ENCODE measurements around the gene PLCB2. TPM values are rescaled to one million over a fixed set of nuclear protein-coding genes. Genes with fewer than 3 reads are reported as not detected.

Gene PLCB2
- total RNA-seq, 4 donors from 2014 or later: 0.88 to 4.2 (median 2.3) TPM

DNA sequence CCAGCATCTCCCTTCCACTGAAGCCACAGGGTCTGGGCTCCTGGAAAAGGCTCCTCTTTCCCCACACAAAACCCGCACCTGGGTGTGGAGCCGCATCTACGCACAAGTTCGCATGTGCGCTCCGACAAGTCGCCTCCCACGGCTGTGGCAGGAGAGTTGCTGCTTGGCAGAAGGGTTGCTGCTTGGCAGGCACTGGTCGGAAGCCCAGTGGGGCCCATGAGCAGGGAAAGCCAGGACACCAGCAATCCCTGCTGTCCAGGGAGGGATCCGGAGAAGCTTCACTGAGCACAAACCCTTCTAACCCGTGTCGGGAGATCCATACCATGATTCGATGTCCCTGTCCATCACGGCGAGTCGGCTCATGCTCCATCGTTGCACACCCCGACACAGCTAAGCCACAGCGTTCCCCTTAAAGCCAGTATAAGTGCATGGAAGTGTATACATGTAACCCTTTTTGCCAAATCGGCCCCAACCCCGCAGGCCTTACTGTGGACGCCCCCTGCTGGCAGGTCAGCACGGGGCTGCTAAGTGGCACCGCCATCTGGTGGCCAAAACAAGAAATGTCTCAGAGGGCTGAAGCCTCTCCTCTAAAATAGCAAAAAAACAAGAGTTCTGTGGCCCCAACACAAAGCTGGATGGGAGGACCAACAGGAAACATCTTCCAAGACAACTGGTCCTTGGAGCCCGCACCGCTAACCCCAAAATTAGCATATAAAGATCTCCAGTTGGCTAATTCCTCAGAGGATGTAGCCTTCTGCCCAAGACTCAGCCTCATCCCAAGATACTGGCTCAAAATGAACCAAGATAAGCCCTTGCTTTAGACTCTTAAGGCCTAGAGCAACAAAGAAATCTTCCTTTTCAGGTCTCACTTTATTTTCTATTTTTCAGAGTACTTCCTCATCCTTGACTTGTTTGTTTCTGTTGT is 33.1 kb downstream of the PLCB2 start:
- intact Hi-C loops (cut with DNase I; ENCODE audit: low total_unique reads): loop anchor here (5.0 kb wide), 2 partner anchors 57 to 222 kb away; no protein-coding TSS in a partner anchor
- TF ChIP-seq POLR2A (IDR thresholded peaks at IDR 0.05): no peak
- TF ChIP-seq, protein P1, sequence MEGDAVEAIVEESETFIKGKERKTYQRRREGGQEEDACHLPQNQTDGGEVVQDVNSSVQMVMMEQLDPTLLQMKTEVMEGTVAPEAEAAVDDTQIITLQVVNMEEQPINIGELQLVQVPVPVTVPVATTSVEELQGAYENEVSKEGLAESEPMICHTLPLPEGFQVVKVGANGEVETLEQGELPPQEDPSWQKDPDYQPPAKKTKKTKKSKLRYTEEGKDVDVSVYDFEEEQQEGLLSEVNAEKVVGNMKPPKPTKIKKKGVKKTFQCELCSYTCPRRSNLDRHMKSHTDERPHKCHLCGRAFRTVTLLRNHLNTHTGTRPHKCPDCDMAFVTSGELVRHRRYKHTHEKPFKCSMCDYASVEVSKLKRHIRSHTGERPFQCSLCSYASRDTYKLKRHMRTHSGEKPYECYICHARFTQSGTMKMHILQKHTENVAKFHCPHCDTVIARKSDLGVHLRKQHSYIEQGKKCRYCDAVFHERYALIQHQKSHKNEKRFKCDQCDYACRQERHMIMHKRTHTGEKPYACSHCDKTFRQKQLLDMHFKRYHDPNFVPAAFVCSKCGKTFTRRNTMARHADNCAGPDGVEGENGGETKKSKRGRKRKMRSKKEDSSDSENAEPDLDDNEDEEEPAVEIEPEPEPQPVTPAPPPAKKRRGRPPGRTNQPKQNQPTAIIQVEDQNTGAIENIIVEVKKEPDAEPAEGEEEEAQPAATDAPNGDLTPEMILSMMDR (IDR thresholded peaks at IDR 0.05): peak in 1 of 3 donors; percentile 99
- WGBS, 2 donors: 53% methylated on average over 26 of the region's 26 CpGs
- DNase-seq (ENCODE audit: low spot score in 2 of 2): peak; percentile 67 to 94
- H3K4me3 ChIP-seq (ENCODE audit: low read depth, poor library complexity, severe bottlenecking): no peak overlapping the region

DNA sequence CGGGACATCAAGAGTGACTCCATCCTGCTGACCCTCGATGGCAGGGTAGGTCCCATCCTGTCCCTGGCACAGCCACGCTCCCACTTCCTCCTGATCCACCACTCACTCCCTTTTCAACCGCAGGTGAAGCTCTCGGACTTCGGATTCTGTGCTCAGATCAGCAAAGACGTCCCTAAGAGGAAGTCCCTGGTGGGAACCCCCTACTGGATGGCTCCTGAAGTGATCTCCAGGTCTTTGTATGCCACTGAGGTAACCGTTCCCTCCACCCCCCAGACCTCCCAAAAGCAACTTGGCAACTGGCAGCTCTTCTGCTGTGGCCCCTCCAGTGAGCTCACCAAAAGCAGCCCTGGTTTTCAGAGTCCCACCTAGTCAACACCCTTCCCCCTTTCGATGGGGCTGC is 34.3 kb downstream of the PLCB2 start:
- no peak for DNase-seq (ENCODE audit: low spot score in 2 of 2)
- intact Hi-C loops (cut with DNase I; ENCODE audit: low total_unique reads): loop anchor here (5.0 kb wide), 1 partner anchor 56 kb away; no protein-coding TSS in a partner anchor
- TF ChIP-seq POLR2A (IDR thresholded peaks at IDR 0.05): no peak
- TF ChIP-seq, protein P1 (IDR thresholded peaks at IDR 0.05): no peak
- H3K4me3 ChIP-seq (ENCODE audit: low read depth, poor library complexity, severe bottlenecking): no peak overlapping the region
- 75 to 76% methylated on average over 9 of the region's 9 CpGs for WGBS, 2 donors

DNA sequence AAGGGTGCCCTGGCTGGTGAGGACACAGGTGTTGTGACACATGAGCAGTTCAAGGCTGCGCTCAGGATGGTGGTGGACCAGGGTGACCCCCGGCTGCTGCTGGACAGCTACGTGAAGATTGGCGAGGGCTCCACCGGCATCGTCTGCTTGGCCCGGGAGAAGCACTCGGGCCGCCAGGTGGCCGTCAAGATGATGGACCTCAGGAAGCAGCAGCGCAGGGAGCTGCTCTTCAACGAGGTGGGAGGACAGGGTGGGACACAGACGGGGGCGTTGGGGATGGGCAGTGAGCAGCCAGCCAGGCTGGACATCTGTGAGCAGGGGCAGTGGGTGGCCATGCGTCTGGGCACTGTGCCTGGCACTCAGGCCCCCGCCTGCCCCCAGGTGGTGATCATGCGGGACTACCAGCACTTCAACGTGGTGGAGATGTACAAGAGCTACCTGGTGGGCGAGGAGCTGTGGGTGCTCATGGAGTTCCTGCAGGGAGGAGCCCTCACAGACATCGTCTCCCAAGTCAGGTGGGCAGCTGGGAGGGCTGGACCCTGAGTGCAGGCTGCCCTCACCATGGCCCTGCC is 35.2 kb downstream of the PLCB2 start:
- no peak for TF ChIP-seq POLR2A (IDR thresholded peaks at IDR 0.05)
- TF ChIP-seq, protein P1 (IDR thresholded peaks at IDR 0.05): no peak
- no peak for DNase-seq (ENCODE audit: low spot score in 2 of 2)
- WGBS, 2 donors: 56 to 78% methylated on average over 7 to 20 of the region's 20 CpGs
- intact Hi-C loops (cut with DNase I; ENCODE audit: low total_unique reads): loop anchor here (5.0 kb wide), 1 partner anchor 55 kb away; no protein-coding TSS in a partner anchor
- no peak overlapping the region for H3K4me3 ChIP-seq (ENCODE audit: low read depth, poor library complexity, severe bottlenecking)

DNA sequence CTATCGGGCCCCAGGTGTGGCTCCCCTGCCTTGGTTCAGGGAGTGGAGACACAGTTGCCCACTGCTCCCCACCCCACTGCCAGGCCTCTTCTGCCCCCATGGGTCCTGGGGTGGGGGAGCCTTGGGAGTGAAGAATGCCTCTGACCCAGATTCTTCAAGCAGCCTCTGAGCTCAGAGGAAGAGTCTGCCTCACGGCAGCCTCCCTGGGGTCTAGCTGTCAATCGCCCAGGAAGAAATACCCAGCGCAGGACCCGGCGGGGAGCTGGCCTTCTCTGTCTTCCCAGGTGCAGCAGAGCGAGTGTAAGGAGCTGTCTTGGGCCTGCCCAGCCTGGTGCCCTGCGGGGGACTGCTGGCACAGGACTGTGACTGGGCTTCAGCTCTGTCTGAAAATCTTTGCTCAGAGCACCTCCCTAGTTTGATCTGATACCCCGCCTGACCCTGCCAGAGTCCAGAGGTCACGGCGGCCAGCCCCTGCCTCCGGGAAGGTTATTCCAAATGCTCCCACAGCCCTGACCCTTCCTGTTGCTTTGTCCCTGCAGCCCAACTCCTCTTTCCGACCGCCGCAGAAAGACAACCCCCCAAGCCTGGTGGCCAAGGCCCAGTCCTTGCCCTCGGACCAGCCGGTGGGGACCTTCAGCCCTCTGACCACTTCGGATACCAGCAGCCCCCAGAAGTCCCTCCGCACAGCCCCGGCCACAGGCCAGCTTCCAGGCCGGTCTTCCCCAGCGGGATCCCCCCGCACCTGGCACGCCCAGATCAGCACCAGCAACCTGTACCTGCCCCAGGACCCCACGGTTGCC is 35.9 kb downstream of the PLCB2 start:
- 87 to 95% methylated on average over 18 to 25 of the region's 25 CpGs for WGBS, 2 donors
- intact Hi-C loops (cut with DNase I; ENCODE audit: low total_unique reads): loop anchor here (5.0 kb wide), 1 partner anchor 55 kb away; no protein-coding TSS in a partner anchor
- DNase-seq (ENCODE audit: low spot score in 2 of 2): no peak
- TF ChIP-seq, protein P1 (IDR thresholded peaks at IDR 0.05): no peak
- TF ChIP-seq POLR2A (IDR thresholded peaks at IDR 0.05): no peak
- no peak overlapping the region for H3K4me3 ChIP-seq (ENCODE audit: low read depth, poor library complexity, severe bottlenecking)

DNA sequence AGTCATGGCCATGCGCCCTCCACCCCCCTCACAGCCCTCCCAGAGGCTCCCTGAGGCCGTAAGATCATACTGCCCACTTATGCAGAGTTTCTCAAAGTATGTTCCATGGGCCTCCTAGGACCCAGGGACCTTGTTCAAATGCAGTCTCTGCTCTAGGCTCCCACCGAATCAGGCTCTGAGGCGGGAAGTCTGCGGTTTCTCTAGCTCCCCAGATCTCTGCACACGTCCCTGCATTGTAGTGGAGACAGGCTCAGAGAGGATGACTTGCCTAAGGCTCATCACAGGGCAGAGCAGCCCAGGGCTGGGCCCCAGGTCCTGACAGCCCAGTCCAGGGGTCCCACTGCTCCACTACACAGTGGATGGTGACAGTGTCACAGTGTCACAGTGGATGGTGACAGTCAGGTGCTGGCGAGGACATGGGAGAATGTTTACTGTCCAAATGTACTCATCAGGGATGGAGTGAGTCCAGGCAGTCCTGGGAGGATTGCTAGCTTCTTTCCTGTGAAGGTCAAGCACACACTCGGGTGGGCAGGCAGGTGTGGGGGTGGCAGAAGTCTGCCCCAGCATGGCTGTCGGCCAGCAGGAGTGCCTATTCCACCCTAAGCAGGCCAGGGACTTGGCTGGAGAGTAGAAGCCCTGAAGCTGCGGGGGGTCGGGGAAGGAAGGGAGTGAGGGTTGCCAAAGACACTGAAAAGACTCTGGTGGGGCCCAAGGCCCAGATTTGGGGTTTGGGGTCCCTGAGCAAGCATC is 37.3 kb downstream of the PLCB2 start:
- intact Hi-C loops (cut with DNase I; ENCODE audit: low total_unique reads): loop anchor here (5.0 kb wide), 1 partner anchor 53 kb away; no protein-coding TSS in a partner anchor
- WGBS, 2 donors: 73 to 78% methylated on average over 11 of the region's 11 CpGs
- TF ChIP-seq, protein P1 (IDR thresholded peaks at IDR 0.05): no peak
- no peak for TF ChIP-seq POLR2A (IDR thresholded peaks at IDR 0.05)
- DNase-seq (ENCODE audit: low spot score in 2 of 2): no peak
- H3K4me3 ChIP-seq (ENCODE audit: low read depth, poor library complexity, severe bottlenecking): no peak overlapping the region

Data from lower leg skin (tissue), 4 donors.